HG02759 (cell line): ENCODE results near the gene KHDRBS2.

Experiments
- ATAC-seq: cut with Tn5 transposase; IDR thresholded peaks from one replicate; pipeline ENCODE4 v1.9.1; 2021; ENCODE audit warnings: mild to moderate bottlenecking, moderate library complexity; ENCODE audit not compliant: unreplicated experiment

Gene KHDRBS2

GRCh38 chr6:62039605-62040004, 246.4 kb downstream of the KHDRBS2 start:
- ATAC-seq: no peak

- no peak for ATAC-seq
Measured at GRCh38 chr6:62037445-62037844, 248.6 kb downstream of the KHDRBS2 start.

GRCh38 chr6:62035952-62036351, 250.1 kb downstream of the KHDRBS2 start:
- ATAC-seq: no peak

- ATAC-seq: no peak
Measured at GRCh38 chr6:62013719-62014118, 272.3 kb downstream of the KHDRBS2 start.

GRCh38 chr6:62009445-62009844, 276.6 kb downstream of the KHDRBS2 start:
- no peak for ATAC-seq

GRCh38 chr6:61989616-61990015, 296.4 kb downstream of the KHDRBS2 start:
- ATAC-seq: no peak

GRCh38 chr6:61980622-61981021, 305.4 kb downstream of the KHDRBS2 start:
- ATAC-seq: no peak

GRCh38 chr6:61977947-61978346, 308.1 kb downstream of the KHDRBS2 start:
- no peak for ATAC-seq

GRCh38 chr6:61977099-61977498, 308.9 kb downstream of the KHDRBS2 start:
- ATAC-seq: no peak

- ATAC-seq: no peak
Measured at GRCh38 chr6:61959196-61959595, 326.8 kb downstream of the KHDRBS2 start.

- no peak for ATAC-seq
Measured at GRCh38 chr6:61953851-61954250, 332.2 kb downstream of the KHDRBS2 start.

- ATAC-seq: no peak
Measured at GRCh38 chr6:61951586-61951985, 334.4 kb downstream of the KHDRBS2 start.

- no peak for ATAC-seq
Measured at GRCh38 chr6:61950811-61951210, 335.2 kb downstream of the KHDRBS2 start.

- no peak for ATAC-seq
Measured at GRCh38 chr6:61949971-61950370, 336.1 kb downstream of the KHDRBS2 start.

GRCh38 chr6:61949161-61949560, 336.9 kb downstream of the KHDRBS2 start:
- no peak for ATAC-seq

GRCh38 chr6:61947311-61947947, 338.6 kb downstream of the KHDRBS2 start:
- ATAC-seq: no peak

GRCh38 chr6:61940919-61941318, 345.1 kb downstream of the KHDRBS2 start:
- no peak for ATAC-seq

- no peak for ATAC-seq
Measured at GRCh38 chr6:61935242-61935846, 350.7 kb downstream of the KHDRBS2 start.

GRCh38 chr6:61909486-61909885, 376.5 kb downstream of the KHDRBS2 start:
- ATAC-seq: no peak

GRCh38 chr6:61901748-61902147, 384.3 kb downstream of the KHDRBS2 start:
- no peak for ATAC-seq

GRCh38 chr6:61894536-61894935, 391.5 kb downstream of the KHDRBS2 start:
- ATAC-seq: no peak

GRCh38 chr6:61887423-61887822, 398.6 kb downstream of the KHDRBS2 start:
- no peak for ATAC-seq
